Measurements from ENCODE around the gene WNT11.

WNT11 gene

GRCh38 chr11:76181371-76181770, 24.9 kb downstream of the WNT11 start:
- TF ChIP-seq POLR2AphosphoS5 (IDR thresholded peaks at IDR 0.05; ENCODE audit: low read depth, low read length) (no peak), FOXP2 (optimal IDR thresholded peaks at IDR 0.05; ENCODE audit: borderline replicate concordance, extremely low read depth, extremely low read length, insufficient read depth) (no peak), REST (IDR thresholded peaks at IDR 0.05; ENCODE audit: insufficient read depth in 1 of 2, low read depth in 2 of 2, low read length in 2 of 2) (no peak), SIN3A (IDR thresholded peaks at IDR 0.05; ENCODE audit: borderline replicate concordance, insufficient read depth, low read length) (no peak), TAF1 (IDR thresholded peaks at IDR 0.05; ENCODE audit: borderline replicate concordance, insufficient read depth, low read length) (no peak)

- TF ChIP-seq POLR2AphosphoS5 (IDR thresholded peaks at IDR 0.05; ENCODE audit: low read depth, low read length) (no peak), TAF1 (IDR thresholded peaks at IDR 0.05; ENCODE audit: borderline replicate concordance, insufficient read depth, low read length) (no peak), SIN3A (IDR thresholded peaks at IDR 0.05; ENCODE audit: borderline replicate concordance, insufficient read depth, low read length) (no peak), REST (IDR thresholded peaks at IDR 0.05; ENCODE audit: insufficient read depth in 1 of 2, low read depth in 2 of 2, low read length in 2 of 2) (no peak), FOXP2 (optimal IDR thresholded peaks at IDR 0.05; ENCODE audit: borderline replicate concordance, extremely low read depth, extremely low read length, insufficient read depth) (no peak)
Measured at GRCh38 chr11:76179147-76179546, 27.2 kb downstream of the WNT11 start.

- no peak for TF ChIP-seq TAF1 (IDR thresholded peaks at IDR 0.05; ENCODE audit: borderline replicate concordance, insufficient read depth, low read length)
- no peak for TF ChIP-seq SIN3A (IDR thresholded peaks at IDR 0.05; ENCODE audit: borderline replicate concordance, insufficient read depth, low read length)
- no peak for TF ChIP-seq REST (IDR thresholded peaks at IDR 0.05; ENCODE audit: insufficient read depth in 1 of 2, low read depth in 2 of 2, low read length in 2 of 2)
- TF ChIP-seq POLR2AphosphoS5 (IDR thresholded peaks at IDR 0.05; ENCODE audit: low read depth, low read length) = no peak
- no peak for TF ChIP-seq FOXP2 (optimal IDR thresholded peaks at IDR 0.05; ENCODE audit: borderline replicate concordance, extremely low read depth, extremely low read length, insufficient read depth)
Measured at GRCh38 chr11:76177250-76177686, 29.0 kb downstream of the WNT11 start.

GRCh38 chr11:76176463-76176862, 29.8 kb downstream of the WNT11 start:
- TF ChIP-seq POLR2AphosphoS5 (IDR thresholded peaks at IDR 0.05; ENCODE audit: low read depth, low read length) (no peak), TAF1 (IDR thresholded peaks at IDR 0.05; ENCODE audit: borderline replicate concordance, insufficient read depth, low read length) (no peak), REST (IDR thresholded peaks at IDR 0.05; ENCODE audit: insufficient read depth in 1 of 2, low read depth in 2 of 2, low read length in 2 of 2) (no peak), FOXP2 (optimal IDR thresholded peaks at IDR 0.05; ENCODE audit: borderline replicate concordance, extremely low read depth, extremely low read length, insufficient read depth) (no peak), SIN3A (IDR thresholded peaks at IDR 0.05; ENCODE audit: borderline replicate concordance, insufficient read depth, low read length) (no peak)

- TF ChIP-seq FOXP2 (optimal IDR thresholded peaks at IDR 0.05; ENCODE audit: borderline replicate concordance, extremely low read depth, extremely low read length, insufficient read depth) (no peak), REST (IDR thresholded peaks at IDR 0.05; ENCODE audit: insufficient read depth in 1 of 2, low read depth in 2 of 2, low read length in 2 of 2) (no peak), POLR2AphosphoS5 (IDR thresholded peaks at IDR 0.05; ENCODE audit: low read depth, low read length) (no peak), TAF1 (IDR thresholded peaks at IDR 0.05; ENCODE audit: borderline replicate concordance, insufficient read depth, low read length) (no peak), SIN3A (IDR thresholded peaks at IDR 0.05; ENCODE audit: borderline replicate concordance, insufficient read depth, low read length) (no peak)
Measured at GRCh38 chr11:76175783-76176182, 30.5 kb downstream of the WNT11 start.

Data from PFSK-1 (cell line).